Astrocyte (in vitro differentiated cells and primary cell): Measurements from ENCODE around the gene CRYGN. TPM values are rescaled to one million over a fixed set of nuclear protein-coding genes. Genes with fewer than 3 reads are reported as not detected.

Experiments
- DNase-seq: peaks from one replicate; pipeline ENCODE4 v3.0.0-alpha.2; 2010; ENCODE audit warnings: low read depth
- FAIRE-seq: peaks from 2 replicates; lab custom pipeline; 2011; peaks lifted over from hg19 to GRCh38; lab: Jason Lieb, UNC
- H2AFZ ChIP-seq: 2 replicates; pipeline ENCODE4 v1.6.0; 2012; ENCODE audit warnings: low read depth, low read length, inconsistent platforms
- H3K27ac ChIP-seq: 2 replicates; pipeline ENCODE4 v1.5.1; 2011; ENCODE audit warnings: low read depth, low read length, inconsistent platforms
- H3K27me3 ChIP-seq: 2 replicates; pipeline ENCODE4 v1.6.0; 2011; ENCODE audit warnings: low read length, inconsistent platforms; ENCODE audit not compliant: insufficient read depth
- H3K36me3 ChIP-seq: 2 replicates; pipeline ENCODE4 v1.5.1; 2011; ENCODE audit warnings: low read length, inconsistent platforms; ENCODE audit not compliant: insufficient read depth
- H3K4me1 ChIP-seq: 2 replicates; pipeline ENCODE4 v1.5.1; 2011; ENCODE audit warnings: low read length, inconsistent platforms; ENCODE audit not compliant: insufficient read depth
- H3K4me2 ChIP-seq: 2 replicates; pipeline ENCODE4 v1.6.0; 2012; ENCODE audit warnings: low read length, inconsistent platforms
- H3K4me3 ChIP-seq: 2 replicates; pipeline ENCODE4 v1.5.1; 2011; ENCODE audit warnings: low read depth, mild to moderate bottlenecking, low read length, inconsistent platforms; ENCODE audit not compliant: insufficient read depth
- H3K79me2 ChIP-seq: 2 replicates; pipeline ENCODE4 v1.6.0; 2012; ENCODE audit warnings: mild to moderate bottlenecking, low read length, inconsistent platforms; ENCODE audit not compliant: insufficient read depth
- H3K9ac ChIP-seq: 2 replicates; pipeline ENCODE4 v1.6.0; 2012; ENCODE audit warnings: mild to moderate bottlenecking, low read length, inconsistent platforms
- H3K9me3 ChIP-seq: 2 replicates; pipeline ENCODE4 v1.5.1; 2012; ENCODE audit warnings: low read depth, mild to moderate bottlenecking, low read length, inconsistent platforms; ENCODE audit not compliant: insufficient read depth
- H4K20me1 ChIP-seq: 2 replicates; pipeline ENCODE4 v1.6.0; 2012; ENCODE audit warnings: low read length, inconsistent platforms; ENCODE audit not compliant: insufficient read depth
- H3K27ac Mint-ChIP-seq: one replicate; pipeline ENCODE4 v1.8.0; 2021; ENCODE audit warnings: mild to moderate bottlenecking, mixed read lengths; ENCODE audit not compliant: unreplicated experiment
- H3K27me3 Mint-ChIP-seq: one replicate; pipeline ENCODE4 v1.8.0; 2021; ENCODE audit warnings: low read depth, mixed read lengths; ENCODE audit not compliant: unreplicated experiment
- H3K36me3 Mint-ChIP-seq: one replicate; pipeline ENCODE4 v1.8.0; 2021; ENCODE audit warnings: low read depth, mixed read lengths; ENCODE audit not compliant: unreplicated experiment
- H3K4me1 Mint-ChIP-seq: one replicate; pipeline ENCODE4 v1.8.0; 2021; ENCODE audit warnings: low read depth, mixed read lengths; ENCODE audit not compliant: unreplicated experiment
- H3K4me3 Mint-ChIP-seq: one replicate; pipeline ENCODE4 v1.8.0; 2021; ENCODE audit warnings: mild to moderate bottlenecking, moderate library complexity, mixed read lengths; ENCODE audit not compliant: unreplicated experiment
- H3K9me3 Mint-ChIP-seq: one replicate; pipeline ENCODE4 v1.8.0; 2021; ENCODE audit warnings: mild to moderate bottlenecking, mixed read lengths; ENCODE audit not compliant: unreplicated experiment
- CTCF ChIP-seq: IDR thresholded peaks from 2 replicates; pipeline ENCODE4 v1.5.1; 2011; ENCODE audit warnings: low read depth, mild to moderate bottlenecking, inconsistent platforms, low read length, moderate library complexity; ENCODE audit not compliant: insufficient read depth
- EZH2 ChIP-seq: IDR thresholded peaks from 2 replicates; pipeline ENCODE4 v1.6.1; 2012; ENCODE audit warnings: mild to moderate bottlenecking, low read length, inconsistent platforms; ENCODE audit not compliant: insufficient read depth
- total RNA-seq: library from RNA; stranded (reverse); gene quantifications from 2 replicates; pipeline ENCODE4 v1.2.1, GENCODE V29; 2021

CRYGN gene
- total RNA-seq, 1 donor from 2014 or later, result not detected

DNA sequence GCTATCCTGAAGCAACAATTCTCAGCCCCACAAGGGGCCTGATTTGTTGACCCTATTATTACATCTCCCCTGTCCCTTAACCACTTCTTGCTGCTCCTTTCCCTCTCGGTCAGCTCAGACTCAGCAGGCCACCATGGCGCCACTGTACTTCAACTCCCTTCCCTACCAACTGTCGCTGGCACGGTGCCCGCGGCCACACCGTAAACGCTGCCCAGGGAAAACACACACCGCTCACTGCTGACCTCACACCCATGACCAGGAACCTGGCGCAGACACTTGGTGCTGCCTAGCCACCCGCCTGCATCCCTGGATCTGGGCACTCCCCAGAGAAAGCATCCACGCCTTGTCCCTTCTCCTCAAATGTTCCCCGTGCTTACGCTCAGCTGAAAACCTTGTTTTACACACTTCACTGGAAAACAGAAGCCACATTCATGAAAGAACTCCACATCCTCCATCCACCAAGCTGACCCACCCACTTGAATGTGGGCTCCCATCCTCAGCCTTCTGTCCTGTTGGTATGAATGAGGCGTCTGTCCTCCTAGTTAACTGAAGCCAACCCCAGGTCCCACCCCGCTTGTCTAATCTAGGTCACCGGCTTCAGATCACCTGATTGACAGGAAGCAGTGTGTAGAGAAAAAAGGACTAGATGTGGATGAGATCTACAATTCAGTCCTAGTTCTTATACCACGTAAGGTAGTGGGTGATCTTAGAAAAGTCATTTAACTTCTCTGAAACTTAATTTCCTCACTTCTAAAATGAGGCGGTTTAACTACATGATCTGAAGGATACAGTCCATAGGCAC lies 28.5 kb upstream of the CRYGN start:
- Mint-ChIP-seq H3K27me3 (no peaks in the 10 kb centered on the region), H3K9me3 (no peaks in the 10 kb centered on the region), H3K36me3 (peaks cover 54% of the 10 kb centered on the region), H3K4me3 (peak overlapping the region; percentile 29), H3K4me1 (peaks cover 7% of the 10 kb centered on the region), H3K27ac (no peak overlapping the region)
- Histone ChIP-seq H3K27ac (no peak overlapping the region), H3K27me3 (no peaks in the 10 kb centered on the region), H3K4me3 (no peak overlapping the region), H3K36me3 (peaks cover 46% of the 10 kb centered on the region), H3K9me3 (peaks cover 2% of the 10 kb centered on the region), H4K20me1 (peaks cover 34% of the 10 kb centered on the region), H3K4me2 (no peak overlapping the region), H3K79me2 (peaks cover 19% of the 10 kb centered on the region), H3K4me1 (peaks cover 16% of the 10 kb centered on the region), H2AFZ (no peak overlapping the region), H3K9ac (no peak overlapping the region)
- TF ChIP-seq EZH2, result no peak
- no peak for TF ChIP-seq CTCF
- DNase-seq, result no peak
- no peak for FAIRE-seq

- Mint-ChIP-seq H3K4me3 (no peak overlapping the region), H3K36me3 (peaks cover 62% of the 10 kb centered on the region), H3K9me3 (peaks cover 2% of the 10 kb centered on the region), H3K27me3 (no peaks in the 10 kb centered on the region), H3K4me1 (peaks cover 13% of the 10 kb centered on the region), H3K27ac (no peak overlapping the region)
- no peak for FAIRE-seq
- Histone ChIP-seq H3K4me3 (no peak overlapping the region), H3K4me2 (no peak overlapping the region), H4K20me1 (peaks cover 15% of the 10 kb centered on the region), H3K4me1 (peaks cover 5% of the 10 kb centered on the region), H3K9me3 (peaks cover 15% of the 10 kb centered on the region), H3K9ac (no peak overlapping the region), H3K27ac (no peak overlapping the region), H3K79me2 (peaks cover 4% of the 10 kb centered on the region), H2AFZ (no peak overlapping the region), H3K27me3 (no peaks in the 10 kb centered on the region), H3K36me3 (peaks cover 36% of the 10 kb centered on the region)
- DNase-seq, result no peak
- TF ChIP-seq CTCF (no peak), EZH2 (no peak)
Observed at GRCh38 chr7:151465169-151465568, 25.2 kb upstream of the CRYGN start.

DNA sequence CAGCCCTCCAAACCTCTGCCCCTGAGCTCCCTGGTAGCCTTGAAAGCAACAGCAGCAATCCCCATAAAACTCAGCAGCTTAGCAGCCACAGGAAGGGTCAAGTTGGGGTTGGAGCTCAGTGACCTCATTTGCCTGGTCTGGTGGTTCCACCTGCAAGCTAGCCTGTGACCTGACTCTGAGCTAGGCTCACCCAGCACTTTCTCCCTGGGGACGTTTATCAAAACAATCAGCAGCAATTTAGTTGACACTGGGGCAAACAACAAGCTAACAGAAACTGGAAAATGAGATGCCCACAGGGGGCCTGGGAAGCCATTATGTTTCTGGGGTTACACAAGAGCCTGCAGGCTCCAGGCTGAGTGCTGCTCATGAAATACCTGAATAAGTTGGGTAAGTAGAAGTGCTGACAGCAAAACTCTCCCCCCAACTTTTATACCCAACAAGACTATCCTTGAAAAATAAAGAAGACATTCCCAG lies 22.4 kb upstream of the CRYGN start:
- FAIRE-seq (no peak), DNase-seq (no peak)
- H4K20me1 ChIP-seq, result no peaks in the 10 kb centered on the region
- Mint-ChIP-seq H3K9me3 (peaks cover 8% of the 10 kb centered on the region), H3K4me1 (peaks cover 21% of the 10 kb centered on the region), H3K27ac (no peak overlapping the region), H3K36me3 (peaks cover 46% of the 10 kb centered on the region), H3K27me3 (peaks cover 3% of the 10 kb centered on the region), H3K4me3 (no peak overlapping the region)
- TF ChIP-seq CTCF (no peak), EZH2 (no peak)
- peaks cover 14% of the 10 kb centered on the region for H3K4me1 ChIP-seq
- no peak overlapping the region for H3K9ac ChIP-seq
- peaks cover 25% of the 10 kb centered on the region for H3K36me3 ChIP-seq
- H3K9me3 ChIP-seq, result peaks cover 15% of the 10 kb centered on the region
- H3K79me2 ChIP-seq, result no peaks in the 10 kb centered on the region
- no peak overlapping the region for H3K4me2 ChIP-seq
- no peak overlapping the region for H3K4me3 ChIP-seq
- H3K27me3 ChIP-seq, result no peaks in the 10 kb centered on the region
- H3K27ac ChIP-seq, result no peak overlapping the region
- H2AFZ ChIP-seq, result no peak overlapping the region
